HG03521 (cell line): ENCODE data around the gene MACROD2.
"Not testable (repeated sequence)": the region's sequence is repeated elsewhere in the genome, so short reads cannot be mapped to it uniquely, and the experiment has no call there.

Experiments used
- ATAC-seq: cut with Tn5 transposase; IDR thresholded peaks from one replicate; pipeline ENCODE4 v1.9.1; 2021; ENCODE audit warnings: mild to moderate bottlenecking, moderate library complexity; ENCODE audit not compliant: unreplicated experiment

The MACROD2 gene

DNA sequence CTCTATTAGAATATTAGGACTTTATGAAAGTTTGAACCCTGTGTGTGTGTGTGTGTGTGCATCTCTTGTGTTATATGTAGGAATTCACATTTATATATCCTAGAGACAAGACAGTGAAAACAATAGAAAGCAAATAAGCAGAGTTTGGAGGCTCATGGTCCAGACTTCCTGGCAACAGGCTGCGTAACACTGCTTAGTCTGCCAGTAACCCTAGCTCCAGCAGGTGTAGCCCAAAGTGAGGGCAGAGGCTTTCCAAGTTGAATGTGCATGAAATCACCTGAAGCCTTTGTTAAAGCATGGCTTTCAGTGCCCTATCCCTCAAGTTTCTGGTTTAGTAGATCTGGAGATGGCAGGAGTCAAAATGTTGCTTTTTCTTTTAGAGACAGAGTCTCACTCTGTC is 2008.0 kb downstream of the MACROD2 start:
- ATAC-seq, result no peak

DNA sequence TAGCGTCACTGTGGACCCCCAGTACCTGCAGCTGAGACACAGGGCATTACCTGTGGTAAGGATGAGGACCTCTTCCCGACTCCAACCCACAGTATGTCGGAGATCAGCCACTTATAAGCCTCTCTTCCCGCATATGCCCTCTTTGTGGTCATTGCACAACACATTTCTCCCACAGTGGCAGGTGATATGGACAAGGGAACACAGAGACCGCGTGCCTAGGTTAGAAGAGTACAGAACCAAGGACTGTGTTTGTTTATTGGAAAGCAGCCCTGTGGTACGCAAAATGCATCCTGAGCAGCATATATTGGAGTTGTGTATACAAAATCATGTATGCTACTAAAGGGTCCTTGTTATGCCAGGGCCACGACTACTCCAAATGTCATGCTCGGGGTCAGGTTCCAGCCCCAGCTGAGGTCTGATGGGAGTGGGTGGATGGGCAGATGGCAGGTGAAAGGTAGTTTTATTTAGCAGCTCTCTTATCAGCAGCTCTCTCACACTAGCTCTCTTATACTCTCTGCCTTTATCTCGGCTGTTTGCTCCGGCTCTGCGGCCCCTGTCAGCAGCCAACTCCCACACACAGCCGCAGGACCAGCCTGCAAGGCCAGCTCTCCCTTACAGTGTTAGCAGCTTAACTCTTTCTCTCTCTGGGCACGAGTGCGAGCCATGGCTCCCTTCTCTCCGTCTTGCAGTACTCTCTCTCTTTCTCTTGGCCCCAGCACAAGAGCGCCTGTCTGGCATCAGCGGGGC is 2009.0 kb downstream of the MACROD2 start:
- ATAC-seq, result no peak

- no peak for ATAC-seq
Observed at GRCh38 chr20:16005021-16005914, 2010.0 kb downstream of the MACROD2 start.

DNA sequence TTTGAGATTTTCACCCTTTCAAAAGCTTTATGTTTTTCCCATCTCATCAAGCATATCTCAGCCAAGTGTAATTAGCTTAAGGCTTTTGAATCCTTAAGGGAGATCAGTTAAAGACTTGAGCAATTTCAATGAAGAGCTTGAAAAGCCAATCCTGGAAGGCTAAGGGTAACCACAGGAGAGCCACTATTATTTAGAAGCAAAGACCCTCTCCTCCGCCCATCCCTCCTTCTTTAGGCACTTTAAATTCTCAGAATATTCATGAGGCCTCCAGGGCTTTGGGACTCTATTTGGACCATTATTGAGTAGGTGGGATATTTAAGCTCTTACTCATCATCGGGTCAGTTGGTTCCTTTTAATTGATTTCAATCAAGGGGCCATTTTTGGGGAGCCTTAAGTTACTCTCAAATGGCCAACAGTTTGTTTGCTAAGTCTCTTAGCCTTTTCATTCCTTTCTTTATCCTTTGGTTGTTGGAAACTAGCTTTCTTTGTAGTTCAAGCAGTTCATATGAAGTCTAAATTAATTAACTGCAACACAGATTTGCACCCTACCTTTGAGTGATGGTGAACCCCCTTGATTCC is 2010.7 kb downstream of the MACROD2 start:
- no peak for ATAC-seq

- ATAC-seq, result peak; percentile 97
Observed at GRCh38 chr20:16007164-16007563, 2011.8 kb downstream of the MACROD2 start.

DNA sequence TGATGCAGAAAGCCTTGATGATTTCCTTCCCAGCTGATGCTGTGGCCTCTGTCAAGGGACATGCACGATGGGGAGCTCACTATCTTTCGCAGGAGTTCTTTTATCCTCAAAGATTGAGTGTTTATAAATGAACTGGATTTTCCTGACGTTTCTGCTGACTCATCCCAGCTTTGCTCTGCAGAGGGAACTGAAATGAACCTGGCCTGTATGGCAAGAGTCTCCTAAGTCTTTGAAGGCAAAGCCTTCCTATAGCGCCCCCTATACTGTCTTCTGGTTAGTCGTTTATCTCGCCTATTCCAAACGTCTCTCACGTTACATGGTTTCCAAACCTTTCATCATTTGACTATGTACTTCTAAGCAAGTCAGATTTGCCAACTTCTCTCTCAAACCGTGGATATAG is 2012.6 kb downstream of the MACROD2 start:
- no peak for ATAC-seq

- ATAC-seq, result no peak
Observed at GRCh38 chr20:16011056-16011455, 2015.7 kb downstream of the MACROD2 start.

GRCh38 chr20:16011519-16011918 is 2016.2 kb downstream of the MACROD2 start:
- ATAC-seq, result no peak

DNA sequence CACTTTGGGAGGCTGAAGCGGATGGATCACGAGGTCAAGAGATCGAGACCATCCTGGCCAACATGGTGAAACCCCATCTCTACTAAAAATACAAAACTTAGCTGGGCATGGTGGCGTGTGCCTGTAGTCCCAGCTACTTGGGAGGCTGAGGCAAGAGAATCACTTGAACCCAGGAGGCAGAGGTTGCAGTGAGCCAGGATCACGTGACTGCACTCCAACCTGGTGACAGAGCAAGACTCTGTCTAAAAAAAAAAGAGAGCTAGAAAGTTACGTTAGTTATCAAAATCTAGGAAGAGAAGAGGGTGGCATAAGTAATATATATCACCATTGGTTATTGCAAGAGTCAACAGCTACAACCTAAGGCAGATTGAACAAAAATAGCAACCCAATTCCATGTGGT is 2017.6 kb downstream of the MACROD2 start:
- ATAC-seq, result not testable (repeated sequence)

GRCh38 chr20:16013631-16014030 is 2018.3 kb downstream of the MACROD2 start:
- ATAC-seq, result no peak

DNA sequence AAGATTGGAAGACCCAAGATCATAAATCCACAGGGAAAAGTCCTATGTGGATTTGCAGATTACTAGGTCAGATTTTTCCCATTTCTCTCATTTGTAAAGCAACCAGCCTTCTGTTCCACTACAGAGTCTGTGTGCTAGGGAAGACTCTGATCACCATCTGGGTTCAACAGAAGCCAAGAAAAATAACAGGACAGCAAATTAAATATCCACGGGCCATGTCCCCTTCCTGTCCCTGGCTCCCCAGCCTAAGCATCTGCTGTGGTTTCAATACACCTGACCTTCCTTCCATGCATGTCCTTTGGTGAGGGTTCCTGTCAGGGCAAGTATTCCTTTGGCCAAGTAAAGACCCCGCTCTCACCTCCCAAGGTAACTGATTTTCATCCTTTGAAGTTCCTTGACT is 2019.1 kb downstream of the MACROD2 start:
- no peak for ATAC-seq

- no peak for ATAC-seq
Observed at GRCh38 chr20:16017656-16018055, 2022.3 kb downstream of the MACROD2 start.

- no peak for ATAC-seq
Observed at GRCh38 chr20:16018881-16019280, 2023.6 kb downstream of the MACROD2 start.

DNA sequence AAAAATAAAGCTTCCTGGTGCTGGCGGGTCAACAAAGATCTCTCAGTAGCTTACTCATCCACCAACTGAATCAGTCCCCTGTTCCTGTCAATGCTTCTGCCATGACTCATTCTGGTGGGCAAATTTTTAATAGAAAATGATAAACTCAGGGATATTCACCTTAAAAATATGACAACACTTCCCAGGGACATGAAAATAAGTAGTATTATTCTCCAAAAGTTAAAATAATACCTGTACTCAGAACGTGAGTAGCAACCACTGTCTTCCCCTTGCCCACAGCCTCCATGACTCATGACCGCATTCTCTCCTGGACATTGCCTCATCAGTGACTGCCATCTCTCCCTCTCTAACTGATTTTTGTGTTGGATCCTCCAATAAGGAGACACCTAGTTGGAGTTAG is 2025.7 kb downstream of the MACROD2 start:
- ATAC-seq, result no peak

DNA sequence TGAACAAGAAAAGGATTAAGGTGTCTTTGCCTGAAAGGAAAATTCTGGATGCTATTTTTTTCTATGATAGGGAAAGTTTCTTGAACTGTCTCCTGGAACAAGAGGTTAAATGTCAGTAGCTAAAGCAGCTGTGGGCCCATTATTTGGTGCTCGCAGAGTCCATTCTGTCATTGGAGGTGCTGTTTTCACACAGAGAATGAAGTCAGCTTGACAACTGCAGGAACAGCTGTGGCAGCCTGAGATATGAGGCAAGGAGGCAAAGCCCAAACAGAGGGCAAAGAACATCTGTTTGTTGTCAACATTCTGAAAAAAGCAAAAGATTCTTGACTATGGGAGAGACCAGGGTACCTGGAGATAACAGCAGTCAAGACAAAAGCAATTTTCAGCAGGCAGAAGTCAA is 2029.8 kb downstream of the MACROD2 start:
- ATAC-seq, result no peak

GRCh38 chr20:16027686-16028085 is 2032.4 kb downstream of the MACROD2 start:
- ATAC-seq, result no peak

GRCh38 chr20:16028923-16029322 is 2033.6 kb downstream of the MACROD2 start:
- ATAC-seq, result no peak

GRCh38 chr20:16030253-16030652 is 2034.9 kb downstream of the MACROD2 start:
- ATAC-seq, result no peak

DNA sequence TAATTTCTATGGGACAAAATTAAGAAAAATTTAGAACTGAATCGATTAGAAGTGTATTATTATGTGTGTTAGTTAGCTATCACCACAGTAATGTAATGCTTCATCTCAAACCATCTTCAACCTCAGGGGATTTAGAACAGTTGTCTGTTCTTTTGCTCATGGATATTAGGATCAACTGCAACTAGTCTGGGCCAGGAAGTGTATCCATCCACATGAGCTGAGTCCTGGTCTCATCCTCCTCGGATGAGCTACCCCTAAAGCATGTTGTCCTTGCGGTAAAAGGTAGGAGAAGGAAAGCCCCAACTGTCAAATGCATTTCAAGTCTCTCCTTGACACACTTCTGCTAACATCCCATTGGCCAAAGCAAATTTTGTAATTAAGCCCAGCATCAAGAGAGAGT is 2040.3 kb downstream of the MACROD2 start:
- no peak for ATAC-seq

DNA sequence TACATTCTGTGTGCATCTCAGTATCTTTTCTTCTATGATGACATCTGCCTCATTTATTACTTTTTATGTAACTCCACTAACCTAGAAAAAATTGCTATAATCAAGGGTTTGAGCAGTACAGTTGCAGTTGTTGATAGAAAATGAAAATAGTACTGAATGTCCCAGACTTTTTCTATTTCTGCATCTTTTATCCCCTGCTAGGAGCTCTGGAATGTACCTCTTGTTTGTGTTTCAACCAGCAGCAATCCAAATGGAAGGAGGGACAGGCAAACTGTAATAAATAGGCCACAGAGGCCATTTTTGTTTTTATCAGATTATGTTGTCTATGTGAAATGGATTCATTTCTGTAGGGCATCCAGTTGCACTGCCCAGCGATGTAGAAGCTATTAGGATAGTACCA is 2041.0 kb downstream of the MACROD2 start:
- ATAC-seq, result no peak

DNA sequence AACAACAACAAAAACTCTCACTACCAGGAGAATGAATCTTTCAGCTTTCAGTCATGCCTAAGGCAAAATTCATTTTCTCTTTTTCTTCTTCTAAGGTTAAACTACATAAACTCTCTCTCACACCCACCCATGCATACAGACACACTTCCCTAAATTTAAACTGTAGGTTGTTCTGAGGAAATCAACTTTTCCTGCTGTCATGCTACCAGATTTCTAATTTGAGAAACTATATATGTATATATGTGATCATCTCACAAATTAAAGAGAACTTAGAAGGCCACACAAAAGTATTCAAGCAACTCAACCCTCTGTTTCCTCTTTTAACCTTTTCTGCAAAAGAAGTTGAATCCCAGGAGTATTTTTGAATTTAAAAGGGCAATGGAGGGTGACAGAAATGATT is 2045.4 kb downstream of the MACROD2 start:
- no peak for ATAC-seq

DNA sequence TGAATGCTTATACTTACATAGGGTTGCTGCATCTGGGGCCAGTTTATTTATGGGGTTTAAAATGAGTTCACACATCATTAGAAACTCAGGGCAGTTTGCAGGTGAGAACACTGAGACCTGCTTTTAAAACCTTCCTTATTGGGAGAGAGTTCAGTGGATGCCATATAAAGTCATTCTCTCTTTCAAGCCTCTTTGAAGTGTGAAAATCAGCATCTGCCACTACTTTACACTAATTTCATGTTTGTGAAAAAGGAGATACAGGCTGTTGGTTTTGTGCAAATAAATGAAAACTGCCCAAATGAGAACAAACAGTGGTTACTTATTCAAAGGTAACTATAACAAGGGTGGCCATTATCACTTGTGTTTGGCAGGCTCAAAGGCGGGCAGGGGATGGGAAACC is 2047.4 kb downstream of the MACROD2 start:
- no peak for ATAC-seq
